Measurements from ENCODE around the gene ST7.

- TF ChIP-seq, protein P1, sequence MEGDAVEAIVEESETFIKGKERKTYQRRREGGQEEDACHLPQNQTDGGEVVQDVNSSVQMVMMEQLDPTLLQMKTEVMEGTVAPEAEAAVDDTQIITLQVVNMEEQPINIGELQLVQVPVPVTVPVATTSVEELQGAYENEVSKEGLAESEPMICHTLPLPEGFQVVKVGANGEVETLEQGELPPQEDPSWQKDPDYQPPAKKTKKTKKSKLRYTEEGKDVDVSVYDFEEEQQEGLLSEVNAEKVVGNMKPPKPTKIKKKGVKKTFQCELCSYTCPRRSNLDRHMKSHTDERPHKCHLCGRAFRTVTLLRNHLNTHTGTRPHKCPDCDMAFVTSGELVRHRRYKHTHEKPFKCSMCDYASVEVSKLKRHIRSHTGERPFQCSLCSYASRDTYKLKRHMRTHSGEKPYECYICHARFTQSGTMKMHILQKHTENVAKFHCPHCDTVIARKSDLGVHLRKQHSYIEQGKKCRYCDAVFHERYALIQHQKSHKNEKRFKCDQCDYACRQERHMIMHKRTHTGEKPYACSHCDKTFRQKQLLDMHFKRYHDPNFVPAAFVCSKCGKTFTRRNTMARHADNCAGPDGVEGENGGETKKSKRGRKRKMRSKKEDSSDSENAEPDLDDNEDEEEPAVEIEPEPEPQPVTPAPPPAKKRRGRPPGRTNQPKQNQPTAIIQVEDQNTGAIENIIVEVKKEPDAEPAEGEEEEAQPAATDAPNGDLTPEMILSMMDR (IDR thresholded peaks at IDR 0.05), result no peak
- no peak for TF ChIP-seq ZFX (IDR thresholded peaks at IDR 0.05; ENCODE audit: borderline replicate concordance)
Observed at GRCh38 chr7:116952635-116953371, 498 bp upstream of the ST7 start.

Measured in 22Rv1 (cell line).